Osteoblast (primary cell): ENCODE results near the gene SMARCA1. TPM values are rescaled to one million over a fixed set of nuclear protein-coding genes. Genes with fewer than 3 reads are reported as not detected.
A peak's percentile ranks its signal among the peaks of the same experiment; 100 is the strongest.

Experiments used
- DNase-seq: peaks from one replicate; pipeline ENCODE4 v3.0.0; 2011; ENCODE audit warnings: low spot score, mixed read lengths; ENCODE audit not compliant: insufficient read length; ENCODE audit errors: missing footprints
- H2AFZ ChIP-seq: 2 replicates; pipeline ENCODE4 v1.6.0; 2011; ENCODE audit warnings: mild to moderate bottlenecking, low read length
- H3K27ac ChIP-seq: 2 replicates; pipeline ENCODE4 v1.5.1; 2011; ENCODE audit warnings: mild to moderate bottlenecking, low read depth, low read length, moderate library complexity
- H3K27me3 ChIP-seq: 2 replicates; pipeline ENCODE4 v1.6.0; 2012; ENCODE audit warnings: mild to moderate bottlenecking, control low read depth, inconsistent platforms, low read length, moderate library complexity; ENCODE audit not compliant: insufficient read depth
- H3K36me3 ChIP-seq: 2 replicates; pipeline ENCODE4 v1.5.1; 2011; ENCODE audit warnings: mild to moderate bottlenecking, low read length, control low read depth, moderate library complexity; ENCODE audit not compliant: insufficient read depth
- H3K4me1 ChIP-seq: 2 replicates; pipeline ENCODE4 v1.5.1; 2011; ENCODE audit warnings: mild to moderate bottlenecking, low read length, control low read depth, moderate library complexity; ENCODE audit not compliant: insufficient read depth
- H3K4me2 ChIP-seq: 2 replicates; pipeline ENCODE4 v1.6.0; 2011; ENCODE audit warnings: mild to moderate bottlenecking, low read length; ENCODE audit not compliant: insufficient read depth
- H3K4me3 ChIP-seq: fragments of 200-600 bp; sonication (generic); 3 replicates; pipeline ENCODE4 v1.5.1; 2012; ENCODE audit warnings: mild to moderate bottlenecking, low read length, inconsistent platforms; ENCODE audit not compliant: insufficient read depth
- H3K79me2 ChIP-seq: 2 replicates; pipeline ENCODE4 v1.6.0; 2012; ENCODE audit warnings: mild to moderate bottlenecking, low read length, control low read depth, inconsistent platforms; ENCODE audit not compliant: insufficient read depth
- H3K9me3 ChIP-seq: 2 replicates; pipeline ENCODE4 v1.5.1; 2011; ENCODE audit warnings: low read depth, low read length, control low read depth
- H4K20me1 ChIP-seq: 2 replicates; pipeline ENCODE4 v1.6.0; 2012; ENCODE audit warnings: mild to moderate bottlenecking, low read length, control low read depth; ENCODE audit not compliant: insufficient read depth
- CTCF ChIP-seq: IDR thresholded peaks from 2 replicates; pipeline ENCODE4 v1.5.1; 2011; ENCODE audit warnings: mild to moderate bottlenecking, low read depth, low read length, moderate library complexity; ENCODE audit errors: extremely low read depth
- total RNA-seq: library from RNA; depleted of rRNA; stranded (reverse); fragments of >200 nt; gene quantifications from 2 replicates; pipeline ENCODE4 v1.2.3, GENCODE V29; 2012

Gene SMARCA1
- total RNA-seq, 1 donor = 58.6 TPM

- H3K79me2 ChIP-seq = peaks cover 6% of the 10 kb centered on the region
- peaks cover 20% of the 10 kb centered on the region for H3K36me3 ChIP-seq
- H2AFZ ChIP-seq = no peak overlapping the region
- H3K27ac ChIP-seq = no peak overlapping the region
- DNase-seq = no peak
- no peaks in the 10 kb centered on the region for H3K27me3 ChIP-seq
- H3K4me1 ChIP-seq = no peaks in the 10 kb centered on the region
- no peak for TF ChIP-seq CTCF
- no peak overlapping the region for H3K4me2 ChIP-seq
- H3K9me3 ChIP-seq = no peaks in the 10 kb centered on the region
- no peak overlapping the region for H3K4me3 ChIP-seq
- H4K20me1 ChIP-seq = no peaks in the 10 kb centered on the region
These were observed 10.9 kb downstream of the SMARCA1 start for GRCh38 chrX:129512409-129512808.

GRCh38 chrX:129511689-129512088 lies 11.6 kb downstream of the SMARCA1 start:
- H3K4me3 ChIP-seq = no peak overlapping the region
- no peaks in the 10 kb centered on the region for H3K27me3 ChIP-seq
- no peaks in the 10 kb centered on the region for H3K4me1 ChIP-seq
- H3K36me3 ChIP-seq = peaks cover 25% of the 10 kb centered on the region
- DNase-seq = no peak
- H3K79me2 ChIP-seq = peaks cover 6% of the 10 kb centered on the region
- H4K20me1 ChIP-seq = no peaks in the 10 kb centered on the region
- H3K9me3 ChIP-seq = no peaks in the 10 kb centered on the region
- H3K4me2 ChIP-seq = no peak overlapping the region
- no peak for TF ChIP-seq CTCF
- H3K27ac ChIP-seq = no peak overlapping the region
- no peak overlapping the region for H2AFZ ChIP-seq

DNA sequence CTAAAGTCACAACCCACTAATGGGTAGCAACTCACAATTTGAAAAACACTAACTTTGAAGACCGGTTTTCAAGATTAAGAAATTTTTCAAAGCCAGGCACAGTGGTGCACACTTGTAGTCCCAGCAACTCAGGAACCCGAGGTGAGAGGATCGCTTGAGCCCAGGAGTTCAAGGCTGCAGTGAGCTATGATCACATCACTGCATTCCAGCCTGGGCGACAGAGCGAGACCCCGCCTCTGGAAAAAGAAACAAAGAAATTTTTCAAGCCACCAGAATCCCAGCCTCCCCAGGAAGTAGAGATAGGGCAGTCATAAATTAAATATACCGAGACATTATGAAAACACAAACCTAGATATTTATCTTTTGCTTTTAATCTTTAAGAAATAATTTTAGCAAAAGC lies 13.0 kb downstream of the SMARCA1 start:
- no peak for TF ChIP-seq CTCF
- H3K27ac ChIP-seq = no peak overlapping the region

GRCh38 chrX:129497146-129497843 lies 26.0 kb downstream of the SMARCA1 start:
- peak overlapping the region; percentile 5 for H3K4me2 ChIP-seq
- DNase-seq = no peak
- peaks cover 3% of the 10 kb centered on the region for H4K20me1 ChIP-seq
- peak overlapping the region; percentile 1 for H3K27ac ChIP-seq
- H3K4me1 ChIP-seq = peaks cover 21% of the 10 kb centered on the region
- no peak overlapping the region for H3K4me3 ChIP-seq
- no peak overlapping the region for H2AFZ ChIP-seq
- no peaks in the 10 kb centered on the region for H3K27me3 ChIP-seq
- H3K9me3 ChIP-seq = no peaks in the 10 kb centered on the region
- H3K36me3 ChIP-seq = peaks cover 20% of the 10 kb centered on the region
- no peaks in the 10 kb centered on the region for H3K79me2 ChIP-seq
- TF ChIP-seq CTCF = no peak

More for the DNA sequence above, 13.0 kb downstream of the SMARCA1 start:
- Histone ChIP-seq H3K4me3 (no peak overlapping the region), H3K9me3 (no peaks in the 10 kb centered on the region), H4K20me1 (no peaks in the 10 kb centered on the region), H3K4me1 (no peaks in the 10 kb centered on the region), H3K36me3 (peaks cover 32% of the 10 kb centered on the region), H2AFZ (no peak overlapping the region), H3K79me2 (no peaks in the 10 kb centered on the region), H3K27me3 (no peaks in the 10 kb centered on the region), H3K4me2 (no peak overlapping the region)
- no peak for DNase-seq
